HepG2 (cell line): ENCODE results near the gene SOX5. TPM values are rescaled to one million over a fixed set of nuclear protein-coding genes. Genes with fewer than 3 reads are reported as not detected.
A peak's percentile ranks its signal among the peaks of the same experiment; 100 is the strongest.

Experiments used
- ADNP ChIP-seq: sonication (generic); formaldehyde crosslinking; IDR thresholded peaks from 2 replicates; pipeline ENCODE4 v1.4.0; 2020; ENCODE audit warnings: missing genetic modification reagents
- MIXL1 ChIP-seq: IDR thresholded peaks from 2 replicates; pipeline ENCODE4 v1.6.1; 2016
- MTF2 ChIP-seq: sonication (generic); formaldehyde crosslinking; IDR thresholded peaks from 2 replicates; pipeline ENCODE4 v1.5.0; 2020; ENCODE audit warnings: missing genetic modification reagents, borderline replicate concordance
- ZNF772 ChIP-seq: sonication (generic); formaldehyde crosslinking; IDR thresholded peaks from 2 replicates; pipeline ENCODE4 v1.5.0; 2020; ENCODE audit warnings: mild to moderate bottlenecking, missing genetic modification reagents
- polyA plus RNA-seq, 8 experiments: library from polyadenylated mRNA; depleted of rRNA in 3 of 8; stranded (reverse) in 7 of 8; unstranded in 1 of 8; fragments of >200 nt; fragmentation: Illumina TruSeq in 4 of 8; extraction: Trizol in 4 of 8; gene quantifications; 2 replicates each; pipeline versions ENCODE4 v1.2.1 to v1.2.3, GENCODE V29; 2011 to 2016; ENCODE audit warnings: low read depth in 4 of 8, missing spikeins in 1 of 8, mixed read lengths in 1 of 8; ENCODE audit not compliant: insufficient read depth in 1 of 8
- total RNA-seq, 5 experiments: library from RNA; depleted of rRNA; stranded (reverse); fragments of >200 nt; fragmentation: Illumina TruSeq; extraction: Trizol; gene quantifications; 2 replicates each; pipeline ENCODE4 v1.2.3, GENCODE V29; 2016; ENCODE audit warnings: low read depth in 1 of 5
- TF ChIP-seq, protein P1 (sequence below): sonication (generic); formaldehyde crosslinking; IDR thresholded peaks from 2 replicates; pipeline ENCODE4 v1.4.0; 2020; ENCODE audit warnings: mild to moderate bottlenecking, missing genetic modification reagents
- TF ChIP-seq, protein P2 (sequence below): sonication (generic); formaldehyde crosslinking; IDR thresholded peaks from 2 replicates; pipeline ENCODE4 v1.4.0; 2020; ENCODE audit warnings: missing genetic modification reagents
- TF ChIP-seq, protein P3 (sequence below): sonication (generic); formaldehyde crosslinking; IDR thresholded peaks from 2 replicates; pipeline ENCODE4 v1.5.0; 2020; ENCODE audit warnings: missing genetic modification reagents
- TF ChIP-seq, protein P4 (sequence below), 2 experiments: sonication (generic) in 1 of 2; formaldehyde crosslinking in 1 of 2; IDR thresholded peaks; 2 replicates each; pipeline versions ENCODE4 v1.4.0 to v1.6.1; 2016 to 2020; ENCODE audit warnings: borderline replicate concordance in 1 of 2, low read depth in 1 of 2, mild to moderate bottlenecking in 1 of 2, missing genetic modification reagents in 1 of 2

SOX5 gene
- total and polyA plus RNA-seq, 2 of the 13 experiments (the other 11 are each of a cell fraction or from before 2014, with no cell fraction given), result 18.5 to 76.4 TPM

DNA sequence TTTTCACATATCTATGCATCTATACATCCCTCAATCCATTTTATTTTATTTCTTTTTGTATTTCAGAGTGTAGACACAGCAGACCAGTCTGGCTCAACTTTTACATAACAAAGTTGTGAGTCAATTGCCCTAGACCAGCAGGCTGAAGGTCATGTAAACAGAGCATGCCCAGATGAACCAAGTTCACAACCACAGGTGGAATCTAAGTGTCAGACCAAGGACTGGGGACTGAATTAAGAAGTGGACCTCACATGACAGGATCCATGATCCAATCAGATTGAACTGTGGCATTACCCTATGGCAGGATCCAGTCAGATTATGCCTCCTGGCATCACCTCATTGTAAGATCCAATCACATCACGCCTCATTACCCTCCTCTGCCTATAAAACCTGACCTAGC is 455.8 kb downstream of the SOX5 start (continued):
- TF ChIP-seq, protein P1, sequence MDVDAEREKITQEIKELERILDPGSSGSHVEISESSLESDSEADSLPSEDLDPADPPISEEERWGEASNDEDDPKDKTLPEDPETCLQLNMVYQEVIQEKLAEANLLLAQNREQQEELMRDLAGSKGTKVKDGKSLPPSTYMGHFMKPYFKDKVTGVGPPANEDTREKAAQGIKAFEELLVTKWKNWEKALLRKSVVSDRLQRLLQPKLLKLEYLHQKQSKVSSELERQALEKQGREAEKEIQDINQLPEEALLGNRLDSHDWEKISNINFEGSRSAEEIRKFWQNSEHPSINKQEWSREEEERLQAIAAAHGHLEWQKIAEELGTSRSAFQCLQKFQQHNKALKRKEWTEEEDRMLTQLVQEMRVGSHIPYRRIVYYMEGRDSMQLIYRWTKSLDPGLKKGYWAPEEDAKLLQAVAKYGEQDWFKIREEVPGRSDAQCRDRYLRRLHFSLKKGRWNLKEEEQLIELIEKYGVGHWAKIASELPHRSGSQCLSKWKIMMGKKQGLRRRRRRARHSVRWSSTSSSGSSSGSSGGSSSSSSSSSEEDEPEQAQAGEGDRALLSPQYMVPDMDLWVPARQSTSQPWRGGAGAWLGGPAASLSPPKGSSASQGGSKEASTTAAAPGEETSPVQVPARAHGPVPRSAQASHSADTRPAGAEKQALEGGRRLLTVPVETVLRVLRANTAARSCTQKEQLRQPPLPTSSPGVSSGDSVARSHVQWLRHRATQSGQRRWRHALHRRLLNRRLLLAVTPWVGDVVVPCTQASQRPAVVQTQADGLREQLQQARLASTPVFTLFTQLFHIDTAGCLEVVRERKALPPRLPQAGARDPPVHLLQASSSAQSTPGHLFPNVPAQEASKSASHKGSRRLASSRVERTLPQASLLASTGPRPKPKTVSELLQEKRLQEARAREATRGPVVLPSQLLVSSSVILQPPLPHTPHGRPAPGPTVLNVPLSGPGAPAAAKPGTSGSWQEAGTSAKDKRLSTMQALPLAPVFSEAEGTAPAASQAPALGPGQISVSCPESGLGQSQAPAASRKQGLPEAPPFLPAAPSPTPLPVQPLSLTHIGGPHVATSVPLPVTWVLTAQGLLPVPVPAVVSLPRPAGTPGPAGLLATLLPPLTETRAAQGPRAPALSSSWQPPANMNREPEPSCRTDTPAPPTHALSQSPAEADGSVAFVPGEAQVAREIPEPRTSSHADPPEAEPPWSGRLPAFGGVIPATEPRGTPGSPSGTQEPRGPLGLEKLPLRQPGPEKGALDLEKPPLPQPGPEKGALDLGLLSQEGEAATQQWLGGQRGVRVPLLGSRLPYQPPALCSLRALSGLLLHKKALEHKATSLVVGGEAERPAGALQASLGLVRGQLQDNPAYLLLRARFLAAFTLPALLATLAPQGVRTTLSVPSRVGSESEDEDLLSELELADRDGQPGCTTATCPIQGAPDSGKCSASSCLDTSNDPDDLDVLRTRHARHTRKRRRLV (CRISPR knock-in tag), result no peak
- TF ChIP-seq, protein P2, sequence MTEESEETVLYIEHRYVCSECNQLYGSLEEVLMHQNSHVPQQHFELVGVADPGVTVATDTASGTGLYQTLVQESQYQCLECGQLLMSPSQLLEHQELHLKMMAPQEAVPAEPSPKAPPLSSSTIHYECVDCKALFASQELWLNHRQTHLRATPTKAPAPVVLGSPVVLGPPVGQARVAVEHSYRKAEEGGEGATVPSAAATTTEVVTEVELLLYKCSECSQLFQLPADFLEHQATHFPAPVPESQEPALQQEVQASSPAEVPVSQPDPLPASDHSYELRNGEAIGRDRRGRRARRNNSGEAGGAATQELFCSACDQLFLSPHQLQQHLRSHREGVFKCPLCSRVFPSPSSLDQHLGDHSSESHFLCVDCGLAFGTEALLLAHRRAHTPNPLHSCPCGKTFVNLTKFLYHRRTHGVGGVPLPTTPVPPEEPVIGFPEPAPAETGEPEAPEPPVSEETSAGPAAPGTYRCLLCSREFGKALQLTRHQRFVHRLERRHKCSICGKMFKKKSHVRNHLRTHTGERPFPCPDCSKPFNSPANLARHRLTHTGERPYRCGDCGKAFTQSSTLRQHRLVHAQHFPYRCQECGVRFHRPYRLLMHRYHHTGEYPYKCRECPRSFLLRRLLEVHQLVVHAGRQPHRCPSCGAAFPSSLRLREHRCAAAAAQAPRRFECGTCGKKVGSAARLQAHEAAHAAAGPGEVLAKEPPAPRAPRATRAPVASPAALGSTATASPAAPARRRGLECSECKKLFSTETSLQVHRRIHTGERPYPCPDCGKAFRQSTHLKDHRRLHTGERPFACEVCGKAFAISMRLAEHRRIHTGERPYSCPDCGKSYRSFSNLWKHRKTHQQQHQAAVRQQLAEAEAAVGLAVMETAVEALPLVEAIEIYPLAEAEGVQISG, result no peak
- 0 out of 2 replicates have a peak, but pooled peaks have one; percentile 35 for TF ChIP-seq MIXL1 (CRISPR knock-in tag)
- TF ChIP-seq, protein P3, sequence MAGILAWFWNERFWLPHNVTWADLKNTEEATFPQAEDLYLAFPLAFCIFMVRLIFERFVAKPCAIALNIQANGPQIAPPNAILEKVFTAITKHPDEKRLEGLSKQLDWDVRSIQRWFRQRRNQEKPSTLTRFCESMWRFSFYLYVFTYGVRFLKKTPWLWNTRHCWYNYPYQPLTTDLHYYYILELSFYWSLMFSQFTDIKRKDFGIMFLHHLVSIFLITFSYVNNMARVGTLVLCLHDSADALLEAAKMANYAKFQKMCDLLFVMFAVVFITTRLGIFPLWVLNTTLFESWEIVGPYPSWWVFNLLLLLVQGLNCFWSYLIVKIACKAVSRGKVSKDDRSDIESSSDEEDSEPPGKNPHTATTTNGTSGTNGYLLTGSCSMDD (CRISPR knock-in tag), result no peak
- TF ChIP-seq MTF2 (CRISPR knock-in tag), result no peak
- no peak for TF ChIP-seq ADNP
- TF ChIP-seq, protein P4, sequence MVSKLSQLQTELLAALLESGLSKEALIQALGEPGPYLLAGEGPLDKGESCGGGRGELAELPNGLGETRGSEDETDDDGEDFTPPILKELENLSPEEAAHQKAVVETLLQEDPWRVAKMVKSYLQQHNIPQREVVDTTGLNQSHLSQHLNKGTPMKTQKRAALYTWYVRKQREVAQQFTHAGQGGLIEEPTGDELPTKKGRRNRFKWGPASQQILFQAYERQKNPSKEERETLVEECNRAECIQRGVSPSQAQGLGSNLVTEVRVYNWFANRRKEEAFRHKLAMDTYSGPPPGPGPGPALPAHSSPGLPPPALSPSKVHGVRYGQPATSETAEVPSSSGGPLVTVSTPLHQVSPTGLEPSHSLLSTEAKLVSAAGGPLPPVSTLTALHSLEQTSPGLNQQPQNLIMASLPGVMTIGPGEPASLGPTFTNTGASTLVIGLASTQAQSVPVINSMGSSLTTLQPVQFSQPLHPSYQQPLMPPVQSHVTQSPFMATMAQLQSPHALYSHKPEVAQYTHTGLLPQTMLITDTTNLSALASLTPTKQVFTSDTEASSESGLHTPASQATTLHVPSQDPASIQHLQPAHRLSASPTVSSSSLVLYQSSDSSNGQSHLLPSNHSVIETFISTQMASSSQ (IDR thresholded peaks at IDR 0.05; ENCODE audit: low read depth), result no peak
- TF ChIP-seq, protein P4 (CRISPR knock-in tag; IDR thresholded peaks at IDR 0.05; ENCODE audit: borderline replicate concordance), result no peak
- no peak for TF ChIP-seq ZNF772 (CRISPR knock-in tag)
